Stimulated activated CD8-positive, alpha-beta memory T cell treated with anti-CD3 and anti-CD28 coated beads, Interleukin-4, amount 100 ng/mL, for 48 hours (primary cell): ENCODE measurements around the gene TSNAX.
A peak's percentile ranks its signal among the peaks of the same experiment; 100 is the strongest.

Source experiments
- DNase-seq: peaks from one replicate; pipeline ENCODE4 v3.0.0-alpha.2; 2020

The TSNAX gene

GRCh38 chr1:231604276-231604621 is 75.8 kb downstream of the TSNAX start:
- DNase-seq, result no peak

- no peak for DNase-seq
Observed at GRCh38 chr1:231605149-231606100, 77.0 kb downstream of the TSNAX start.

DNA sequence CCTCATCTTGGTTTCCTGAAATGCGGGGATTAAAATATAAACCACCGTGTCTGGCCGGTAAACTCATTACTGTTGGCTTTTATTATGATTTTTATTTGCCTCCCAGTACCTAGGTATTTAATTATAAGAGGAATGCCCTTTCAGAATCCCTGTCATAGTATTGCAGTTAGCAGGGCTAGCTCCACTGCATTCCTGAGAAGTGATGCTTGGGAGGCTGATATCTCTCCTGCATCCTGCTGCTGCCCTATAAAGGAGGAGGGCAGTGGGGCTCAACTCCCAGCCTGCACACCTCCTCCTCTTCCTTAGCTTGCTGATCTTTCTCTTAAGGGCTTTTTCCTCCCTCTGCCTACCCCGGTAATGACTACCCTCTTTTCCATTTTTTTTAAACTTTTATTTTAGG is 78.2 kb downstream of the TSNAX start:
- no peak for DNase-seq

- DNase-seq, result no peak
Observed at GRCh38 chr1:231610388-231610787, 81.9 kb downstream of the TSNAX start.

- DNase-seq, result no peak
Observed at GRCh38 chr1:231611111-231611510, 82.6 kb downstream of the TSNAX start.

DNA sequence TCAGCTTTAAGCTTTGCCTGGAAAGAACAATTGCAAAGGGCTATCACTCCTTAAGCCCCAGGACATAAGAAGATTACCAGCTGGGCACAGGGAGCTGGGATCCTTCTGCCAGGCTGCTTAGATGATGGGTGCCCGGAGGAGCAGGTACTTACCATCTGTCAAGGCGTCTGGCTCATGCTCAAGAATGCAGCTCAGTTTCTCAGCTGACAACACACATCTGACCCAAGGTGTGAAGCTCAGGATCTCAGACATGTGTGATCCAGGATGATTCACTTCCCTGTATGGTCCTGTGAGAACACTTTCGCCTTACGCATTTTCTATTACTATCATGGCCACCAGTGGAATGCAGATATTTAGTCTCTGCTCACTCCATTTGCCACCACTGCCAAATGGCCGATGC is 83.4 kb downstream of the TSNAX start:
- DNase-seq, result no peak

DNA sequence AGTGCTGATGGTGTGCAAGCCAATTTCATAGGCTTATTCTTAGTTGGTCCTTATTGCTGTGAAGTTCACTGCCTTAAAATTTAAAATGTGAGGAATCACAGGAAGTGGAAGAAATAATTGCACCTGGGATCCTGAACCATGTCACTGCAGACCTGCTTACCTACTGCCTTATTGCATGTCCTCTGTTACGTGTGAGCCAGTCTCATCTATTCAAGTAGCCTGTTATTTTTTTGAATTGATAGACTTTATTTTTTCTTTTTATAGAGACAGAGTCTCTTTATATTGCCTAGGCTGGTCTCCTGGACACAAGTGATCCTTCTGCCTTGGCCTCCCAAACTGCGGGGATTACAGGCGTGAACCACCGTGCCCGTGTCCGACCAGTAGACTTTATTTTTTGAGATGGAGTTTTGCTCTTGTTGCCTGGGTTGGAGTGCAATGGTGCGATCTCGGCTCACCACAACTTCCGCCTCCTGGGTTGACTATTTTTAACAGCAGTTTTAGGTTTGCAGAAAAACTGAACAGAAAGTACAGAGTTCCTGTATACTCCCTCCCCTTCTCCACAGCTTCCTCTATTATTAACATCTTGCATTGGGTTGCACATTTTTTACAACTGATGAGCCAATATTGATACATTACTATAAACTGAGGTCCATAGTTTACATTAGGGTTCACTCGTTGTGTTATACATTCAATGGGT is 84.1 kb downstream of the TSNAX start:
- DNase-seq, result peak; percentile 56

DNA sequence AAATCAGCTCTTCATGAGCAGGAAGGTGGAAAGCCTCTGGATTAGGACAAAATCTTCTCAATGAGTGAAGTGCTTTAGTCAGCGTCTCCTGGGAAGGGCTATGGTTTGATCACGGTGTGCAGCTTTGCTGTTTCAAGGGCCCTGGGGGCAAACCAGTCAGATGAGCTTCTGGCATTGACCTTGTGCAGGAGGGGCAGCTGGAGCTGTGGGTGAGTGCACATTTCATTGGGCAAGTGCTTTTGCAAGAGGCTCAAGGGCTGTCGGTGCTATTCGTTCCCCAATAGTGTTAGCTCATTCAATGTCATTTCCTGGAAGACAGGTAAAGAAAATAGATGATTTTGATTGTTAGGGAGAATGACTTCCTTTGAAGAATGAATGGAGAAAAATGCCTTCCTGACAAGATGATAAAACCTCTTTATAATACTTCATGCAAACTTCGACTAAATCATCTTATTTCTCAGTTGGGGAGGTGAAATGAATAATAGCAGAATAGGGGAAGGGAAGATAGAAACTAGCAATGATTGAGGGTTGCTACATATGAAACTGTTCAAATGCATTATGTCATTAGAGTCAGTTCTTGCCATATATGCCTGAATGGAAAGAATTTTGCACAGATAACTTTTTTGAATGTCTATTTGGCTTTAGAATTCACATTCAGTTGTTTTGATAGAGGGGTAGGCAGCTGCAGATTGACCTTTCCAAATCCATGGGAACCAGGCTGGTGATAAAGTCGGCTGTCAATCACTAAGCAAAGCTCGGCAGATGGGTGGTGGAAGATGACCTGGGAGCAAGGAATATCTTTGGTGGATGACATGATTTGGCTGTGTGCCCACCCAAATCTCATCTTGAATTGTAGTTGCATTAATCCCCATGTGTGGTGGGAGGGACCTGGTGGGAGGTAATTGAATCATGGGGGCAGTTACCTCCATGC is 85.2 kb downstream of the TSNAX start:
- no peak for DNase-seq
